PC-9 (cell line): Measurements from ENCODE around the gene PSMC5.

Experiments
- EZH2 ChIP-seq: fragments of 200-600 bp; sonication (generic); IDR thresholded peaks from 2 replicates; pipeline ENCODE4 v1.8.0; 2017; ENCODE audit warnings: antibody characterized with exemption, low read depth
- TF ChIP-seq, protein P1 (sequence below): fragments of 200-600 bp; sonication (generic); conservative IDR thresholded peaks from 2 replicates; pipeline ENCODE4 v1.6.1; 2017; ENCODE audit warnings: mixed run types, antibody characterized with exemption, mild to moderate bottlenecking, moderate library complexity

DNA sequence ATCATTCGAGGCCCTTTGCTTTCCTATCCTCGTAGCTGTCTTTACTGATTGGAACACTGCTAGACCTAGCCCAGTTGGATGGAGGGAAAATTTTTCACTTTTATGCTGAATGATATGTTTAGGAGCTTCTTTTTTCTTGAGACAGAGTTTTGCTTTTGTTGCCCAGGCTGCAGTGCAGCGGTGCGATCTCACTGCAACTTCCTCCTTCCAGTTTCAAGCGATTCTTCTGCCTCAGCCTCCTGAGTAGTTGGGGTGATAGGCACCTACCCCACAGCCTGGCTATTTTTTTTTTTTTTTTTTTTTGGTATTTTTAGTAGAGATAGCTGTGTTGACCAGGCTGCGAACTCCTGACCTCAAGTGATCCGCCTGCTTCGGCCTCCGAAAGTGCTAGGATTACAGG lies 17.3 kb upstream of the PSMC5 start:
- TF ChIP-seq, protein P1, sequence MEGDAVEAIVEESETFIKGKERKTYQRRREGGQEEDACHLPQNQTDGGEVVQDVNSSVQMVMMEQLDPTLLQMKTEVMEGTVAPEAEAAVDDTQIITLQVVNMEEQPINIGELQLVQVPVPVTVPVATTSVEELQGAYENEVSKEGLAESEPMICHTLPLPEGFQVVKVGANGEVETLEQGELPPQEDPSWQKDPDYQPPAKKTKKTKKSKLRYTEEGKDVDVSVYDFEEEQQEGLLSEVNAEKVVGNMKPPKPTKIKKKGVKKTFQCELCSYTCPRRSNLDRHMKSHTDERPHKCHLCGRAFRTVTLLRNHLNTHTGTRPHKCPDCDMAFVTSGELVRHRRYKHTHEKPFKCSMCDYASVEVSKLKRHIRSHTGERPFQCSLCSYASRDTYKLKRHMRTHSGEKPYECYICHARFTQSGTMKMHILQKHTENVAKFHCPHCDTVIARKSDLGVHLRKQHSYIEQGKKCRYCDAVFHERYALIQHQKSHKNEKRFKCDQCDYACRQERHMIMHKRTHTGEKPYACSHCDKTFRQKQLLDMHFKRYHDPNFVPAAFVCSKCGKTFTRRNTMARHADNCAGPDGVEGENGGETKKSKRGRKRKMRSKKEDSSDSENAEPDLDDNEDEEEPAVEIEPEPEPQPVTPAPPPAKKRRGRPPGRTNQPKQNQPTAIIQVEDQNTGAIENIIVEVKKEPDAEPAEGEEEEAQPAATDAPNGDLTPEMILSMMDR, result no peak
- no peak for TF ChIP-seq EZH2
